Naive thymus-derived CD4-positive, alpha-beta T cell (primary cell): Measurements from ENCODE around the gene RIBC1. TPM values are rescaled to one million over a fixed set of nuclear protein-coding genes. Genes with fewer than 3 reads are reported as not detected.

Experiments used
- ATAC-seq: fragments of 150-1000 bp; cut with Tn5 transposase; 2 replicates; pipeline ENCODE4 v1.10.0; 2021; ENCODE audit warnings: mild to moderate bottlenecking, moderate library complexity
- CTCF ChIA-PET: fragments of 350-600 bp; sonication (Branson Sonifier 250); formaldehyde crosslinking; loops from one replicate; lab custom pipeline; 2021; ENCODE audit warnings: antibody characterized with exemption; lab: Charles Lee
- POLR2A ChIA-PET: fragments of 350-600 bp; sonication (Branson Sonifier 250); formaldehyde crosslinking; loops from one replicate; lab custom pipeline; 2021; ENCODE audit warnings: antibody characterized with exemption, inconsistent platforms; lab: Charles Lee
- DNase-seq, 9 donors: peaks; one replicate each; pipeline versions ENCODE4 v3.0.0 to v3.0.0-alpha.2; 2020 to 2022; ENCODE audit warnings: mixed read lengths in 1 of 9
- H3K27ac ChIP-seq: one replicate; pipeline ENCODE4 v1.7.0; 2013; ENCODE audit warnings: mild to moderate bottlenecking, low read depth, low read length, moderate library complexity
- H3K27me3 ChIP-seq, 2 donors: one replicate each; pipeline ENCODE4 v1.7.0; 2013; ENCODE audit warnings: low read length in 2 of 2, mild to moderate bottlenecking in 2 of 2, moderate library complexity in 2 of 2; ENCODE audit not compliant: control insufficient read depth in 2 of 2, insufficient read depth in 2 of 2
- H3K36me3 ChIP-seq, 3 experiments: 1 replicate in 2 of 3; 2 replicates in 1 of 3; pipeline ENCODE4 v1.7.0; 2013; ENCODE audit warnings: low read length in 3 of 3, mild to moderate bottlenecking in 3 of 3, moderate library complexity in 1 of 3; ENCODE audit not compliant: insufficient read depth in 3 of 3, control insufficient read depth in 2 of 3
- H3K4me1 ChIP-seq, 2 donors: one replicate each; pipeline ENCODE4 v1.7.0; 2013; ENCODE audit warnings: low read length in 2 of 2, mild to moderate bottlenecking in 2 of 2, moderate library complexity in 1 of 2; ENCODE audit not compliant: control insufficient read depth in 2 of 2, insufficient read depth in 2 of 2
- H3K4me3 ChIP-seq: 2 replicates; pipeline ENCODE4 v1.7.0; 2013; ENCODE audit warnings: mild to moderate bottlenecking, low read length
- H3K9me3 ChIP-seq, 3 experiments: 1 replicate in 2 of 3; 2 replicates in 1 of 3; pipeline ENCODE4 v1.7.0; 2013; ENCODE audit warnings: low read length in 3 of 3; ENCODE audit not compliant: control insufficient read depth in 2 of 3
- H3K27ac Mint-ChIP-seq, 9 donors: one replicate each; pipeline ENCODE4 v1.8.0; 2020 to 2022; ENCODE audit warnings: mixed read lengths in 9 of 9, mild to moderate bottlenecking in 8 of 9, moderate library complexity in 5 of 9, inconsistent platforms in 2 of 9
- H3K27me3 Mint-ChIP-seq, 5 donors: one replicate each; pipeline ENCODE4 v1.8.0; 2021 to 2022; ENCODE audit warnings: mixed read lengths in 5 of 5, mild to moderate bottlenecking in 1 of 5
- H3K36me3 Mint-ChIP-seq, 5 donors: one replicate each; pipeline ENCODE4 v1.8.0; 2020 to 2022; ENCODE audit warnings: mixed read lengths in 5 of 5, mild to moderate bottlenecking in 3 of 5, inconsistent platforms in 1 of 5
- H3K4me1 Mint-ChIP-seq, 7 donors: one replicate each; pipeline ENCODE4 v1.8.0; 2020 to 2022; ENCODE audit warnings: mixed read lengths in 7 of 7, mild to moderate bottlenecking in 3 of 7, inconsistent platforms in 1 of 7
- H3K4me3 Mint-ChIP-seq, 10 donors: one replicate each; pipeline ENCODE4 v1.8.0; 2020 to 2022; ENCODE audit warnings: mild to moderate bottlenecking in 10 of 10, mixed read lengths in 10 of 10, moderate library complexity in 6 of 10, inconsistent platforms in 2 of 10
- H3K9me3 Mint-ChIP-seq, 11 donors: one replicate each; pipeline ENCODE4 v1.8.0; 2020 to 2022; ENCODE audit warnings: mixed read lengths in 11 of 11, mild to moderate bottlenecking in 4 of 11, inconsistent platforms in 1 of 11, moderate library complexity in 1 of 11
- intact Hi-C, 2 donors: fragments of 100-400 bp; cut with micrococcal nuclease; formaldehyde crosslinking; loops; one replicate each; pipeline ENCODE4 v1.15.1; 2023
- polyA plus RNA-seq, 2 donors: library from polyadenylated mRNA; unstranded; fragments of 300-500 nt; fragmentation: Illumina TruSeq; gene quantifications; one replicate each; pipeline ENCODE4 v1.2.3, GENCODE V29; 2021
- total RNA-seq, 6 experiments: library from RNA in 5 of 6; stranded (reverse) in 5 of 6; gene quantifications; 1 replicate in 5 of 6; 2 replicates in 1 of 6; pipeline ENCODE4 v1.2.3 and lab custom pipeline; 2021 to 2026

Gene RIBC1
- total and polyA plus RNA-seq, 7 experiments from 2014 or later, result 0.26 to 2.4 (median 1.4) TPM

DNA sequence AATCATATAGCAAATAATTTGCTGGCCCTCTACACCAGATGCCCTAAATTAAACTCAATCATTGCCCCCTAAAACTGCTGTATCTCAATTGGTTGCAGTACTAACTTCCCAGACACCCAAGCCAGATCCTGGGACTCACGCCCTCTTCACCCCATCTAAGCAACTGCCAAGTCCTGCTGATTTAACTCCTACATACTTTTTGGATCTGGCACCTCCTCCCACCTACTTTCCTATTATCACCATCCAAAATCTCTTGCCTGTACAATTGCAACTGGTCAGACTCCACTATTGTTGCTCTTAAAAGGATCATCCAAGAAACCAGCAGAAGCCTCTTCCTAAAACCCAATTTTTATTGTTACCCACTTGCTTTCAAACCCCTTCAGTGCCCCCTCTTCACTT is 16.2 kb downstream of the RIBC1 start:
- Mint-ChIP-seq H3K36me3 (peaks cover 0 to 3% (median 0%) of the 10 kb centered on the region in 5 donors), H3K9me3 (no peaks in the 10 kb centered on the region), H3K27ac (no peak overlapping the region), H3K4me3 (no peak overlapping the region), H3K27me3 (peaks cover 0 to 6% (median 4%) of the 10 kb centered on the region in 5 donors), H3K4me1 (peaks cover 10 to 48% (median 23%) of the 10 kb centered on the region in 7 donors)
- ChIA-PET POLR2A (no interaction called here), CTCF (no interaction called here)
- Histone ChIP-seq H3K36me3 (no peaks in the 10 kb centered on the region), H3K27me3 (no peaks in the 10 kb centered on the region), H3K27ac (no peak overlapping the region), H3K4me3 (no peak overlapping the region), H3K9me3 (no peaks in the 10 kb centered on the region), H3K4me1 (peaks cover 0 to 11% of the 10 kb centered on the region in 2 donors)
- no peak for ATAC-seq
- intact Hi-C loops, result loop anchor here in 1 of 2 donors (5.0 kb wide), 1 partner anchor 37 kb away; no protein-coding TSS in a partner anchor
- DNase-seq, result no peak

DNA sequence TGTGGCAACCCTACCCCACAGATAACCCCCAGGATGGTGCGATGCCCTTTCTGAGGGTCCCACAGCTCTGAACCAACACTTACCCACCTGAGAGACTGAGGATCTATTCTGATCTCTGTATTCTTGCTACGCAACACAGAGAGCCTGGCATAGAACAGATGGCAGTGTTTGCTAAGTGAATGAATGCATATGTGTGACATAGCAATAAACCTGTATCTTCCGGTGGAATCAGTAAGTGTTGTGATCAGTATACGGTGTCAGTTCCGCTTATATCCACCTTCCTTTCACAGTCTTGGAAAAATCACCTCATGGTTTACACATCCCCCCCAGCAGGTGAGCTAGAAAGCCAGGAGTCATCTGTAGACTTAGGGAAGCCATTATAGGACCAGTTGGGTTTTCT is 17.4 kb downstream of the RIBC1 start:
- Histone ChIP-seq H3K27me3 (no peaks in the 10 kb centered on the region), H3K4me1 (peaks cover 0 to 5% of the 10 kb centered on the region in 2 donors), H3K36me3 (no peaks in the 10 kb centered on the region), H3K9me3 (no peaks in the 10 kb centered on the region), H3K4me3 (no peak overlapping the region), H3K27ac (no peak overlapping the region)
- H3K27ac Mint-ChIP-seq, result peak overlapping the region in 2 of 9 donors; percentile 42 to 82
- H3K27me3 Mint-ChIP-seq, result peaks cover 0 to 6% (median 4%) of the 10 kb centered on the region in 5 donors
- H3K36me3 Mint-ChIP-seq, result no peaks in the 10 kb centered on the region
- peak overlapping the region; percentile 9 to 76 (median 36) for H3K4me3 Mint-ChIP-seq
- DNase-seq (no peak), ATAC-seq (no peak)
- ChIA-PET CTCF (no interaction called here), POLR2A (no interaction called here)
- H3K9me3 Mint-ChIP-seq, result no peaks in the 10 kb centered on the region
- H3K4me1 Mint-ChIP-seq, result peaks cover 0 to 37% (median 12%) of the 10 kb centered on the region in 7 donors
- intact Hi-C loops, result no loop called here

DNA sequence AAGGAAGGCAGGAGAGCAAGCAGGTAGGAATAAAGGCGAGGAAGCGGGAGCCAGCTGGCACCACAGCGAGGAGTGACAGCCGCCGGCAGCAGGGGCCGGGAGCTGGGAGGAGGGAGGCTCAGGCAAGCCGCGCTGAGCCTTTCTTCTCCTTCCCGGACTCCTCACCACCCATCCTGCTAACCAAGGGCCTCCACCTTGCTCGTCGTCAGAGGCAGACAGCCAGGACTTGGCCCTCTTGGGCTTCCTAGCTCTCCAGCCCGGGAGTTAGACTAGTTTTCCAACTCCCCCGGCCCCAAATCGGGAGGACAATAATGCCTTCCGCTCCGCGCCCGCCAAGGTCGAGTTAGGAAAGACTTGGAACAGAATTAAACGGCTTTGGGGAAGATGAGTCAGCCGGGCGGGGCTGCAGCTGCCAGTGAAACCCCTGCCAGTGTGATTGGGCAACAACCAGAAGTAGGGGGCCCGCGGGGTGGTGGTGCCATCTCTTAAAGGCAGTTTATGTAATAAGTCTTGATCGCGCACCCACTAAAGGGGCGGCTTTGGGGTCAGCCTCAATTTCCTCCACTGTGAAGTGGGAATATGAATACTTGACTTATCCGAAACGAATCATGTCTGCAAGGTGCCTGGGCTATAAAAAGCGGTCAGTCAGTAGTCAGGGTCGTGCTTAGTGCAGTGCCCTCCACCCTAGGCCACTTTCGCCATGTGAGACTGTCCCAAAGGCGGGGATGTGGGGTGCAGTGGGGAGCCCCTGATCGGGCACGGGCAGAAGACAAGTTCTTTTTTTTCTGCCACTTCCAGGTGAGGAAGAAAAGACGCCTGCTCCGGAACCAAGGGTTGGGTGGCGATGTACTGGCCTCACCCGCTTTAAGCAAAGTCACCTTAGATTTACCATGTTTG is 18.2 kb downstream of the RIBC1 start:
- Histone ChIP-seq H3K4me1 (peaks cover 0 to 5% of the 10 kb centered on the region in 2 donors), H3K27ac (no peak overlapping the region), H3K9me3 (no peaks in the 10 kb centered on the region), H3K4me3 (peak overlapping the region; percentile 52), H3K27me3 (no peaks in the 10 kb centered on the region), H3K36me3 (no peaks in the 10 kb centered on the region)
- CTCF ChIA-PET, result no interaction called here
- POLR2A ChIA-PET, result no interaction called here
- DNase-seq (peak in 1 of 9 donors; percentile 30), ATAC-seq (peak; percentile 25)
- H3K4me3 Mint-ChIP-seq, result peak overlapping the region; percentile 65 to 90 (median 80)
- peak overlapping the region in 2 of 9 donors; percentile 42 to 87 for H3K27ac Mint-ChIP-seq
- H3K36me3 Mint-ChIP-seq, result no peaks in the 10 kb centered on the region
- no peaks in the 10 kb centered on the region for H3K9me3 Mint-ChIP-seq
- H3K27me3 Mint-ChIP-seq, result peaks cover 0 to 6% (median 4%) of the 10 kb centered on the region in 5 donors
- peaks cover under 1 to 32% (median 11%) of the 10 kb centered on the region in 7 donors for H3K4me1 Mint-ChIP-seq
- intact Hi-C loops, result no loop called here

DNA sequence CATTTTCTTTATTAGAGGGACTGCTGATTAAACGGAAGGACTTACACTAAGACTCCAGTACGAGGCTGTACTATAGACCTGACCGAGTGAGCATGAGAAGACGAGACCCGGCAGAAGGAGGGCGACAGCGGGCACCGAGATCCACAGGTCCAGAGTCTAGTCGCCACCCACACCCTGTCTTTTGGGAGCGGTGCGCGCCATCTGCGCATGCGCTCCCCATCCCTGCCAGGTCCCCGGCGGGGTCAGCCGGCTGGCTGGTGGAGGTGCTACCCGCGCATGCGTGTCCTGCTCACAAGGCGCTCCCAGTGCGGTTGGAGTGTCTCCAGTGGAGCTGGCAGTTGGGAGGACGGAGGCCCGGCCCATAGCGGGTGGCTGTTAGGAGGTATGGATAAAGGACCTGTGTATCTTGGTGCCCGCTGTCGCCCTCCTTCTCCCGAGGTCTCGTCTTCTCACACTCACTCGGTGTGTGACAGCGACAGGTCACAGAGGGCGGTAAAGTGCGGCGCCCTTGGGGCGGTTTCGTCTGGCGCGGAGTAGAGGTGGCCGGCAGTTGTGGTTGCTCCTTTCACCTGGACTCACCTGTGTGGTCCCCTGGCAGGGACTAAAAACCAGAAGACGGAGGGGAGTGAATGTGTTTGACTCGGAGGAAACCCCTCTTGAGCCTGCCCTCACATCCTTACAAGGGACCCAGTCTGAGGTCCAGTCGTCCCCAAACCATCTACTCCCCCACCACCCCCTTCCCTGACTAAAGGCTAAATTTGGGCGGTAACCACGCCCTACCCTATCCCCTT is 19.1 kb downstream of the RIBC1 start:
- CTCF ChIA-PET, result no interaction called here

DNA sequence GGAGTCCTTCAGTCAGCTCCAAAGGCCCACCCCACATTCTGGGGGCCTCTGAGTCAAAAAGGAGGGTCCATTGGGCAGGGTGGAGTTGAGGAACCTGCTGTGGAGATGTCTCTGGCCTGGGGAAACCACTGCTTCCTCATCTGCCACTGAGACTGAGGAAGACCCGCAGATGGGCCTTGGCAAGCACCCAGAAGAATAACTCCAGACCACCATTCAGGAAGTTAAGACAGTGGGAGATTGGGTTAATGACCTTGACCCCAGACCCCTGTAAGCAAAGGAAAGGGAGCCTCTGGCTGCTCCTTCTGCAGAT is 19.6 kb downstream of the RIBC1 start:
- peaks cover 0 to 6% (median 4%) of the 10 kb centered on the region in 5 donors for H3K27me3 Mint-ChIP-seq
- DNase-seq, result no peak
- intact Hi-C loops, result no loop called here
- H3K27me3 ChIP-seq, result no peaks in the 10 kb centered on the region
- no peak overlapping the region for H3K27ac Mint-ChIP-seq
- no peaks in the 10 kb centered on the region for H3K9me3 Mint-ChIP-seq
- H3K36me3 Mint-ChIP-seq, result no peaks in the 10 kb centered on the region
- no peaks in the 10 kb centered on the region for H3K36me3 ChIP-seq
- CTCF ChIA-PET, result no interaction called here
- no peaks in the 10 kb centered on the region for H3K9me3 ChIP-seq
- no peak overlapping the region for H3K27ac ChIP-seq
- POLR2A ChIA-PET, result no interaction called here
- peaks cover 0 to 5% of the 10 kb centered on the region in 2 donors for H3K4me1 ChIP-seq
- no peak overlapping the region for H3K4me3 ChIP-seq
- H3K4me3 Mint-ChIP-seq, result peak overlapping the region in 7 of 10 donors; percentile 65 to 90 (median 80)
- peak; percentile 23 for ATAC-seq
- peaks cover 4 to 26% (median 11%) of the 10 kb centered on the region in 7 donors for H3K4me1 Mint-ChIP-seq

More for the DNA sequence above, 19.1 kb downstream of the RIBC1 start:
- Histone ChIP-seq H3K36me3 (no peaks in the 10 kb centered on the region), H3K4me3 (peak overlapping the region; percentile 52), H3K27ac (no peak overlapping the region), H3K9me3 (no peaks in the 10 kb centered on the region), H3K27me3 (no peaks in the 10 kb centered on the region), H3K4me1 (peaks cover 0 to 5% of the 10 kb centered on the region in 2 donors)
- POLR2A ChIA-PET, result no interaction called here
- Mint-ChIP-seq H3K27ac (peak overlapping the region in 3 of 9 donors; percentile 30 to 87 (median 56)), H3K27me3 (peaks cover 0 to 6% (median 4%) of the 10 kb centered on the region in 5 donors), H3K4me3 (peak overlapping the region; percentile 65 to 90 (median 80)), H3K36me3 (no peaks in the 10 kb centered on the region), H3K9me3 (no peaks in the 10 kb centered on the region), H3K4me1 (peaks cover 4 to 28% (median 11%) of the 10 kb centered on the region in 7 donors)
- ATAC-seq, result peak; percentile 80
- intact Hi-C loops, result no loop called here
- DNase-seq, result peak; percentile 43 to 81 (median 58)

DNA sequence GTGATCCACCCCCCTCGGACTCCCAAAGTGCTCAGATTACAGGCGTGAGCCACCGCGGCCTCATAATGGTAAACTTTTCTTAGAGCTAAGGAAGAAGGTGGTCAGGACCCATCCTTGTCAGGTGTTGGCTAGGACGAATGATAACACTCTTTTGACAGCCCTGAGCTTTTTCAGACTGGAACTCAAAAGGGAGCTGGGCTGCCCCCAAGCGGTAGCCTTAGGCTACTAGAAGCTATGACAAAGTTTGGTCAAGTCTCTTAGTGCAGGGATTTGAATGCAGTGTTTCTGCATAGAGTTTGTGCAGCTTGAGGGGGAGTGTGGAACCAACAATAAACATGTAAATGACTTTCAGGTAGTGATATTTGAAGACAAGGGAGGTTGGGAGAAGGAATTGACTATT is 23.3 kb downstream of the RIBC1 start:
- ChIA-PET POLR2A (interaction anchor here (1.3 kb wide), 1 partner anchor 23 kb away, joined by 3 read pairs; the partner anchor contains the start of genes RIBC1 and SMC1A), CTCF (interaction anchor here (0.7 to 2.4 kb wide), 5 partner anchors 36 to 163 kb away, joined by 3 to 16 read pairs (median 3); no protein-coding TSS in a partner anchor)
- DNase-seq (peak in 7 of 9 donors; percentile 7 to 42 (median 26)), ATAC-seq (peak; percentile 61)
- Histone ChIP-seq H3K36me3 (no peaks in the 10 kb centered on the region), H3K27ac (no peak overlapping the region), H3K27me3 (no peaks in the 10 kb centered on the region), H3K9me3 (no peaks in the 10 kb centered on the region), H3K4me3 (no peak overlapping the region), H3K4me1 (peaks cover 0 to 3% of the 10 kb centered on the region in 2 donors)
- no peaks in the 10 kb centered on the region for H3K27me3 Mint-ChIP-seq
- H3K36me3 Mint-ChIP-seq, result no peaks in the 10 kb centered on the region
- no peak overlapping the region for H3K4me3 Mint-ChIP-seq
- H3K9me3 Mint-ChIP-seq, result no peaks in the 10 kb centered on the region
- intact Hi-C loops, result loop anchor here (1.0 kb wide), 2 partner anchors 129 to 133 kb away; no protein-coding TSS in a partner anchor
- no peak overlapping the region for H3K27ac Mint-ChIP-seq
- H3K4me1 Mint-ChIP-seq, result peaks cover 1 to 9% (median 5%) of the 10 kb centered on the region in 7 donors
